GM21619 (cell line): ENCODE data around the gene CNGA2.
"Not testable (repeated sequence)": the region's sequence is repeated elsewhere in the genome, so short reads cannot be mapped to it uniquely, and the experiment has no call there.

Source experiments
- ATAC-seq: cut with Tn5 transposase; IDR thresholded peaks from one replicate; pipeline ENCODE4 v1.9.1; 2021; ENCODE audit not compliant: unreplicated experiment

Gene CNGA2

DNA sequence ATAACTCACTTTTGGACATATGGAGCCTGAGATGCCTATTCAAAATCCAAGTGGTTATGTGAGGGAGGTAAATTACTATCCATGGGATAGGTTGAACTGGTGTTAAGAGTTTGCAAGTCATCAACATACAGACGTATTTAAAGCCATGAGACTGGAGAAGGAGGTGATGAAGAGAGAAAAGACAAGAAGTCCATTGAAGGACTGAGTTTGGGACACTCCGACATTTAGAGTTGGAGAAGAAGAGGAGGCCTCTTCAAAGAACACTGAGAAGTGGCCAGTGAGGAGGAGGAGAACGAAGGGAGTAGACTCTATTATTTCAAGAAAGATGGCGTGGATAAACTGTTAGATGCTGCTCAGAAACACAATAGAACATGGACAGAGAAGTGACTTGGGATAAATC, at the start of gene CNGA2:
Gene CNGA2 (plus strand): TSS at position 301 of the 400 bp plus-strand sequence. CDS start 3,738 bp downstream, outside the sequence.
- no peak for ATAC-seq

- ATAC-seq = no peak
These were observed 46.9 kb upstream of the CNGA2 start for GRCh38 chrX:151687635-151688034.

GRCh38 chrX:151688695-151689094, 45.9 kb upstream of the CNGA2 start:
- ATAC-seq = no peak

- no peak for ATAC-seq
These were observed 41.7 kb upstream of the CNGA2 start for GRCh38 chrX:151692825-151693224.

DNA sequence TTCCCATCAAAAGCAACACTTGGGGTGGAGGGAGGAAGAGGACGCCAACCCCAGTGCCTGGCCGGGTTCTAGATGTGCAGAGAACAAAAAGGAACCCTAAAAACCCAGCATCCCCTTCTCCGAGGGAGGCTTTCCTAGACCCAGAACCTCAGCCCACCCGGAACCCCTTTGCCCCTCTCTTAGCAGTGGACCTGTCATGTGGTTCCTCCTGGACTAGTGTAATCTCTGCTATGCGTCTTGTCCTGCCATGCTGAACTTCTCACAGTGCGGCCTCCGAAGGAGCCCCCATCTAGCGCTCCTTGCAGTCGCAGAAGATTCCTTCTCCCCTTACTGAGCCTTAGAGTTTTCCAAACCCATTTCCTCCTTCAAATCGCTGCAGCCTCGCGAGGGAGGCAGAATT, 40.4 kb upstream of the CNGA2 start:
- ATAC-seq = no peak

- ATAC-seq = no peak
These were observed 39.6 kb upstream of the CNGA2 start, which contains the start of gene PRRG3 for GRCh38 chrX:151694661-151695582. Gene PRRG3 (plus strand): TSS chrX:151695458. CDS start chrX:151698815, 3,357 bp downstream.

DNA sequence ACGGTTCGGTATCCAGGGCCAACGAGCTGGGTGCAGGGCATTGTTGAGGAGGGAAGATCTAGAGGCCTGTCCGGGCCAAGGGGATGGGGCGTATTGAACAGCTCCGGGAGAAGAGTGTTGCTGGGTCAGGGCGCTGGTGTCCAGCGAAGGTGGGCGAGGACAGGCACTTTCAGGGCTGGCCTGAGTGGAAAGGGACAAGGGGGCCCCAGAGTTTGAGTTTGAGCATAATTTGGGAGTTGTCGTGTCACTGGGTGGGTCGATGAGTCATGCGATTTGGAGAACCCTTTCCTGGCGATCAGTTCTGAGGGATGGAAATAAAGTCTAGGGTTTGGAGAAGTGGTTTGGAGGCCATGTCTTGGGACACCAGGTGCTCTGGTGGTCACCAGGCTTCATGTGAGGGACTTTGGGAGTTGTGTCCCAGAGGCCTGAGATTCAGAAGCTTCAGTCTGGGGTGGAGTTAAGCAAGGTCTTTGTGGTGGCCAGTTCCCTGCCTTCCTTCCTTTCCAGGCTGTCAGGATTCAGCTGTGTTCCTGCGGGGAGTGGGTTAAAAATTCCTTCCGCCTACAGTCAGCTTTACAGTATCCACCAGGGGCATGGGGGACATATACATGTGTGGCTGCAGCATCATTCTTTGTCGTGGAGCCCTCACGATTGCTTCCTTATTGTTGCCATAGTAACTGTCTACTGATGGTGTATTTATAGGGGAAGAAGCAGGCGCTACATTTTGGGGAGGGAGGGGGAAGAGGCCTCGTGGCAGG, 38.8 kb upstream of the CNGA2 start:
- ATAC-seq = no peak

DNA sequence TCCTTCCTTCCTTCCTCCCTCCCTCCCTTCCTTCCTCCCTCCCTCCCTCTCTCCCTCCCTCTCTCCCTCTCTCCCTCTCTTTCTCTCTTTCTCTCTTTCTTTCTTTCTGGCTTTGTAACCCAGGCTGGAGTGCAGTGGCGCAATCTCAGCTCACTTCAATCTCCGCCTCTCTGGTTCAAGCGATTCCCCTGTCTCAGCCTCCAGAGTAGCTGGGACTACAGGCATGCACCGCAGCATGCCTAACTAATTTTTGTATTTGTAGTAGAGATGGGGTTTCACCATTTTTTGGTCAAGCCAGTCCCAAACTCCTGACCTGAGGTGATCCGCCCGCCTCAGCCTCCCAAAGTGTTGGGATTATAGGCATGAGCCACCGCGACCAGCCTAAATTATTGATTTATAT, 37.5 kb upstream of the CNGA2 start:
- not testable (repeated sequence) for ATAC-seq

DNA sequence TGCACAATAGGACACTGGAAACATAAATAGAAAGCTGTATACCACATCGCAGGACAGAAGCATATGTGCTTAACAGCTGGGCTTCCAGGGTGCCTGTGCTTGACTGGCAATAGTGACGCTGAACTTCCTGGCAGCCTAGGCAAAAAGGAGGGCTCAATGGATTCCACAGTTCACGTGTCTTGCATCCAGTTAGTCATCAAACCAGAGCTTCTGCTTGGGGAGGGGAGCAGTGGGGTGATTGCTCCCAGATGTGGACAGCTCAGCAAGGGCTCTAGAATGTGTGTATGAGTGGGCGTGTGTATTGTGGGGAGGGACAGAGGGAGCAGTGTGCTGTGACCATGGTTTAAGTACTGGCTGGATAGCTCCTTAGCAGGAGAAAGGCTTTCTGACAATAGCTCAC, 37.0 kb upstream of the CNGA2 start:
- no peak for ATAC-seq

DNA sequence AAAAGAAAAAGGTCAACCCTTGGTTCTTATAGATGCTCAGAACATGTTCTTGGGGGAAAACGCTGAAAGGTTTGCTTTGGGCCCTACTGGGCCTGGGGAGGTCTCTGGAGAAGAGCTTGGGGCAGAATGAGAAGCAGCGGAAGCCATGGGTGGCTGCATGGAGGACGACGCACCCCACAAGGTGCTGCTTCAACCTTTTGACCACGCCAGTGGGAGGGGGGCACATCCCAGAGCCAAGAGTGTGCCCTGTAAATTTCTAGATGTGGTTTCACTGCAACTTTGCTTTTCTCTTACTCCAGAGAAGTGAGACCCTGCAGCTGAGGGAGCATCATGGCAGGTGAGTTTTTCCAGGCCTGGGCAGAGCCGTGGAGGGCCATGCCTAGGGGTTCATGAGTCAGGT, 36.1 kb upstream of the CNGA2 start:
- ATAC-seq = no peak

DNA sequence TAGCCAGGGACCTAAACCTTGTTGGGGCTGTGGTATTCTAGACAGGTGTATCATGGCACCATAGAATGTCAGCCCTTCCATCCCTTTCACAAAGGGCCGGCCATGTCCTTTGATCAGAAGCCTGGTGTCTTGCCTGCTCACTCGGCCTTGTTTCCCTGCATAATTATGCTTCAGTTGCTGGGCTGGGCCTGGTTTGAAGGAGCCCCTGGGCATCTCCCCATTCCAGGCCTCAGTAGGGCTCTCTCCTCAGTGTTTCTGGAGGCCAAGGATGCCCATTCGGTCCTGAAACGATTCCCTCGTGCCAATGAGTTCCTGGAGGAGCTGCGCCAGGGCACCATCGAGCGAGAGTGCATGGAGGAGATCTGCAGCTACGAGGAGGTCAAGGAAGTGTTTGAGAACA, 34.8 kb upstream of the CNGA2 start:
- no peak for ATAC-seq

DNA sequence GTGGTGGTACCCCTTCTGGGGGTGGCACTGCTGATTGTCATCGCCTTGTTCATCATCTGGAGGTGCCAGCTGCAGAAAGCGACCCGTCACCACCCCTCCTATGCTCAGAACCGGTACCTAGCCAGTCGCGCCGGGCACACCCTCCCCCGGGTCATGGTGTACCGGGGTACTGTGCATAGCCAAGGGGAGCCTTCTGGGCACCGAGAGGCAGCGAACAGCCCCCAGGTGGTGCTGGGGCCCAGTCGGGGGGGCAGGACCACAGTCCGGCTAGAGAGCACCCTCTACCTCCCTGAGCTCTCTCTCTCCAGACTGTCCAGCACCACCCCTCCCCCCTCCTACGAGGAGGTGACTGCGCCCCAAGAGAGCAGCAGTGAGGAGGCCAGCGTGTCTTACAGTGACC, 34.0 kb upstream of the CNGA2 start:
- no peak for ATAC-seq

- ATAC-seq = no peak
These were observed 33.5 kb upstream of the CNGA2 start for GRCh38 chrX:151701071-151701470.

- ATAC-seq = no peak
These were observed 33.0 kb upstream of the CNGA2 start for GRCh38 chrX:151701531-151701930.

DNA sequence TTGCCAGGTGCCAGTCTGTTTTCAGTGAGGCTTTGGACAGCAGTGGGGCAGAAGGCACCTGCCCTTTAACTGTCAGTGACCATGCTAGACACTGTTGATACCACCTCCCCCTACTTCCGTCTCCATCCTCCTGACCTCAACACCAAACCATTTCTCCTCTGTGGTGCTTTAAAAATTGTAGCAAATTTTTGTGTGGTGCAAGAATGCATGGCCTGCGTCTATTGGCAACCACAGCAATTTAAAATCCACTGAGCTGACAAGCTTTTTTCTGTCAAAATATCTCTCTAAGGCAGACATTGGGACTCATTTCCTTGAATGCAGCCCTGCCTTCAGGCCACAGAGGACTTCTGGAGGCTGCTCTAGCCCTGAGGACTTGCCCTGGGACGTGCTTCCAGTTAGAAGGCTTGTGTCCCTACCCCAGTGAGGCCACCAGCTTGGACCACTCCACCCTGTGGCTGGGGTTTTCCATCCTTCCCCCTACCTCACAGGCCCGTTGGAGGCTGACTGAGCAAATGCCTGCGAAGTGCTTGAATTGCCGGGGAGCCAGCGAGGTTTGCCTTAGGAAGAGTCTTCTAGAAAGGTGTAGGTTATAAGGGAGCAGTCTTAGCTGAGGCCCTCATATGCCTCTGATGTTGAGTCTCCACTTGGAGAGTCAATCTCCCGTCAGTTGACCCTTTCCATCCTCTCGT, 32.4 kb upstream of the CNGA2 start:
- no peak for ATAC-seq

GRCh38 chrX:151702741-151703340, 31.7 kb upstream of the CNGA2 start:
- ATAC-seq = no peak

GRCh38 chrX:151703487-151703886, 31.1 kb upstream of the CNGA2 start:
- no peak for ATAC-seq

- ATAC-seq = no peak
These were observed 30.4 kb upstream of the CNGA2 start for GRCh38 chrX:151704041-151704663.

DNA sequence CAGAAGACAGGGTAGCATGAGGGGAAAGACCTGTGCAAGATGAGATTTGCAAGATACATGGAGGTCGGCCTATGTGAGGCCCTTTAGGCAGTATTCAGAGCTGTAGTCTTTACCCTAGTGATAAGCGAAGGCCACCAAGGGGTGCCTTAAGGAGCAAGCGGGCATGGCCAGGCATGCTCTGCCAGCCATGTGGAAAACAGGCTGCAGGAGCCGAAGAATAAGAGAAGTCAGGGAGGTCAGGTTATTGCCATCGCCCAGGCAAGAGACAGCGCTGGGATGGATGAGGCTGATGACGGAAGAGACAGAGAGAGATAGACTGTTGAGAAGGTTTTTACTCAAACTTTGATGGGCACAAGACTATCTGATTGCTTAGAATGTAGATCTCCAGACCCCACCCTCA, 25.7 kb upstream of the CNGA2 start:
- ATAC-seq = no peak

DNA sequence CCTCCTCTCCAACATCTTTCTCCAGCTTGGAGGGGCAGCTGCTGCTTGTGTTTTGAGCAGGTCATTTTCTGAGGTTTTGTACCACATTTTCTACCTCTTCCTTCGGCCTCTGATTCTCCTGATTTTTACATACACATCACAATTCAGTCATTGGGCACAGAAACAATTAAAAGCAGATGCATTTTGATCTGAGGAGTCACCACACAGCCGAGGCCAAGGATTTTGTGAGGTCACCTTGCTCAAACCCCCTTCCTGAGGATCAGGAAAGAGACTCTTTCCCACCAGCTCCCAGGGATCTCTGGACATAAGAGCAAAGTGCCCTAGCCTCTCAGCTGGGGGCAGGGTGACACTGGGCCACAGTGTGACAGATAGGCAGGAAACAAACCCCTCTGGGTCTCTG, 24.1 kb upstream of the CNGA2 start:
- no peak for ATAC-seq

- no peak for ATAC-seq
These were observed 23.4 kb upstream of the CNGA2 start for GRCh38 chrX:151711154-151711553.
